ENCODE results near the gene ALKBH1. TPM values are rescaled to one million over a fixed set of nuclear protein-coding genes. Genes with fewer than 3 reads are reported as not detected.
"Not testable (repeated sequence)": the region's sequence is repeated elsewhere in the genome, so short reads cannot be mapped to it uniquely, and the experiment has no call there.

The ALKBH1 gene
- total RNA-seq, 4 donors from 2014 or later, result 9.7 to 12.7 (median 11.3) TPM

DNA sequence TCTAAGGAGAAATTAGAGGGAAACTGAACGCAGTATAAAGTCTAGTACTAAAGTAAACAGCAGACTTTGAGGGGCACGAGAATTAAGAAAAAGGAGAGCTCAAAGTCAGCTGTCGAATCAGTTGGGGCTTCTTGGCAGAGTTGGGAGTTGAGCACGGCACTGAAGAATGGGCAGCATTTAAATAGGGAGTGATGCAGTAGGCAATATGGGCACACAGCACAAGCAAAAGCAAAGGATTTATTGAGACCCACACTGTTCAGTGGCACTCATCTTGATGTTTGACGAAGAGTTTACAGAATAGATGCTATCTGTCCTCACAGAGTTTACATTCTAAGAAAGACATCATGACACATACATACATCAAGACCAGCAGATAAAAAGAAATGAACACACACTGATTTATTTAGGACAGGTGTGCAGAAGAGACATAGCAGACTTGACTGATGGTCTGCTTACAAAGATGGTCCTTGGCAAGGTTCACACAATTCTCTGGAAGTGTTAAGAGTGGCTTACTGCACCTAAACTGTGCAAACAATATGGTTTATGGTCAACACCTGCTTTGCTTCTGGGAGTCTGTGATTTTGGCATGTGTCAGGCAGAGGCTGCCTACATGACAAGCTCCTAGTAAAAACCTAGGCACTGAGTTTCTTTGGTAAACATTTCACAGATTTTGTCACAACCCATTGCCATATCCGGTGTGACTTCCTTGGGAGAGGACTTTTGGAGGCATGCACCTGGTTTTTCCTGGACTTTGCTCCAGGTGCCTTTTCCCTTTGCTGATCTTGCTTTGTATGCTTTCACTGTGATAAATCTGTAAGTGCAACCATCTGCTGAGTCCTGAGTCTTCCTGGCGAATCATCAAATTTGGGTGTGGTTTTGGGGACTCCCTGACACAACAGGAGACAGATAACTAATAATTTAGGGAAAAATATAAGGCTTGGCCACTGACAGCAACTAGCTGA, 26.3 kb downstream of the ALKBH1 start:
- TF ChIP-seq POLR2AphosphoS5 (IDR thresholded peaks at IDR 0.05) (no peak), EP300 (IDR thresholded peaks at IDR 0.05) (no peak), POLR2A (IDR thresholded peaks at IDR 0.05) (no peak)
- TF ChIP-seq, protein P1, sequence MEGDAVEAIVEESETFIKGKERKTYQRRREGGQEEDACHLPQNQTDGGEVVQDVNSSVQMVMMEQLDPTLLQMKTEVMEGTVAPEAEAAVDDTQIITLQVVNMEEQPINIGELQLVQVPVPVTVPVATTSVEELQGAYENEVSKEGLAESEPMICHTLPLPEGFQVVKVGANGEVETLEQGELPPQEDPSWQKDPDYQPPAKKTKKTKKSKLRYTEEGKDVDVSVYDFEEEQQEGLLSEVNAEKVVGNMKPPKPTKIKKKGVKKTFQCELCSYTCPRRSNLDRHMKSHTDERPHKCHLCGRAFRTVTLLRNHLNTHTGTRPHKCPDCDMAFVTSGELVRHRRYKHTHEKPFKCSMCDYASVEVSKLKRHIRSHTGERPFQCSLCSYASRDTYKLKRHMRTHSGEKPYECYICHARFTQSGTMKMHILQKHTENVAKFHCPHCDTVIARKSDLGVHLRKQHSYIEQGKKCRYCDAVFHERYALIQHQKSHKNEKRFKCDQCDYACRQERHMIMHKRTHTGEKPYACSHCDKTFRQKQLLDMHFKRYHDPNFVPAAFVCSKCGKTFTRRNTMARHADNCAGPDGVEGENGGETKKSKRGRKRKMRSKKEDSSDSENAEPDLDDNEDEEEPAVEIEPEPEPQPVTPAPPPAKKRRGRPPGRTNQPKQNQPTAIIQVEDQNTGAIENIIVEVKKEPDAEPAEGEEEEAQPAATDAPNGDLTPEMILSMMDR (IDR thresholded peaks at IDR 0.05), result no peak
- ATAC-seq, result no peak
- H3K4me1 ChIP-seq, result peaks cover 3 to 19% (median 6%) of the 10 kb centered on the region in 3 donors
- H3K27me3 ChIP-seq, result no peaks in the 10 kb centered on the region
- H3K9me3 ChIP-seq, result no peaks in the 10 kb centered on the region
- H3K4me3 ChIP-seq, result no peak overlapping the region
- peaks cover 0 to 52% of the 10 kb centered on the region in 2 donors for H3K36me3 ChIP-seq
- peak overlapping the region in 3 of 4 donors; percentile 50 to 72 (median 50) for H3K27ac ChIP-seq
- WGBS, 2 donors (ENCODE audit: low coverage in 1 of 2), result 51 to 69% methylated on average over 6 to 7 of the region's 7 CpGs

DNA sequence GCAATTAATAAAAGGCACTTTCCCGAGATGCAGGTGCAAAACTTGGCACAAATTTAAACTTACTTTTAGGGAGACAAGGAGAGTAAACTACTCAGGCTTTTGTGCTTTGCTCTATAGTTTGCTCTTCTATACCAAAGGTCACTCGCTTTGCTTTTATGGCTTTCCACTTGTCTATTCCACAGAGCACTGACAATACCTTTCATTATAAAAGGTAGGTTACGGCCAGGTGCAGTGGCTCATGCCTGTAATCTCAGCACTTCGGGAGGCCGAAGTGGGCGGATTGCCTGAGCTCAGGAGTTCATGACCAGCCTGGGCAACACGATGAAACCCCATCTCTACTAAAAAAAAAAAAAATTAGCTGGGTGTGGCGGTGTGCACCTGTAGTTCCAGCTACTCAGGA, 32.9 kb downstream of the ALKBH1 start:
- no peaks in the 10 kb centered on the region for H3K27me3 ChIP-seq
- no peak overlapping the region for H3K4me3 ChIP-seq
- TF ChIP-seq POLR2A (IDR thresholded peaks at IDR 0.05) (no peak), POLR2AphosphoS5 (IDR thresholded peaks at IDR 0.05) (no peak), EP300 (IDR thresholded peaks at IDR 0.05) (no peak)
- TF ChIP-seq, protein P1 (IDR thresholded peaks at IDR 0.05), result no peak
- no peaks in the 10 kb centered on the region for H3K4me1 ChIP-seq
- peaks cover 0 to 79% of the 10 kb centered on the region in 2 donors for H3K36me3 ChIP-seq
- no peaks in the 10 kb centered on the region for H3K9me3 ChIP-seq
- WGBS, 2 donors (ENCODE audit: low coverage in 1 of 2), result 63 to 86% methylated on average over 2 to 3 of the region's 8 CpGs
- no peak overlapping the region for H3K27ac ChIP-seq
- no peak for ATAC-seq

DNA sequence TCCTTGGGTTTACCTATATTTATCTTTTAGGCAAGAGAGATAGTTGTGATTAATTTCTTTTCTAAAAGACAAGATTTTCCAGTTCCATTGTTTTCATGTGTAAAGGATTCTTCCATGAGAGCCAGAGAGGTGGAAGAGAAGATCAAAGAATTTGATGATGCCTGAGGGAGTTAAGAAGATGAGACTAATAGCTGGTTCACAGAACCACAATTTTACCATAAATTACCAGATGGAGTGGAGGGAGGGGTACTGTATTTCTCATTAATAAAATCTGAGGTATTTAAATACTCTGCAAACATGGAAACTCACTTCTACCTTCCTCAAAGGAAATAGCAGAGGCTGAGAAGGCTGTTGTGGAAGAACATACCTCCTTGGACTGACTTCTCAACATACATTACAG, 34.6 kb downstream of the ALKBH1 start:
- H3K9me3 ChIP-seq, result no peaks in the 10 kb centered on the region
- ATAC-seq, result no peak
- peaks cover 0 to 62% of the 10 kb centered on the region in 2 donors for H3K36me3 ChIP-seq
- TF ChIP-seq POLR2AphosphoS5 (IDR thresholded peaks at IDR 0.05) (no peak), POLR2A (IDR thresholded peaks at IDR 0.05) (no peak)
- no peak overlapping the region for H3K27ac ChIP-seq
- no peaks in the 10 kb centered on the region for H3K4me1 ChIP-seq
- no peaks in the 10 kb centered on the region for H3K27me3 ChIP-seq
- H3K4me3 ChIP-seq, result no peak overlapping the region

DNA sequence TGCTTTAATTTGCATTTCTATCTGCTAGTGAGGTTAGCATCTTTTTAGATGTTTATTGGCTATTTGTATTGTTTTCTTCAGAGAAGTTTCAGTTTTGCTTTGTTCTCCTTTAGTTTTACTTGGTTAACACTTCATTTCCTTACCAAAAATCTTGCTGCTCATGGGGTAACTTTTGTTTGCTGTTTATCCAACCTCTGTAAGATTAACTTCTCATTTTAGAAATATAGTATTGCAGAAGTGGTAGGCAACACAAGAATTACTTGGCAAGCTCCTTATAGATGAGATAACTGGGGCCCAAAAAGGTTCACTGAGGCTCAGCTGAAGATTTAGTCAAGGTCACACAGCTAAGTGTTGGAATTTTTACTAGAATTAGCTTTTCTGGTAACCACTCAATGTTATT, 40.5 kb downstream of the ALKBH1 start:
- H3K9me3 ChIP-seq, result no peaks in the 10 kb centered on the region
- no peak overlapping the region for H3K27ac ChIP-seq
- ATAC-seq, result no peak
- no peak overlapping the region for H3K4me3 ChIP-seq
- no peaks in the 10 kb centered on the region for H3K27me3 ChIP-seq
- no peaks in the 10 kb centered on the region for H3K4me1 ChIP-seq
- TF ChIP-seq POLR2AphosphoS5 (IDR thresholded peaks at IDR 0.05) (no peak), POLR2A (IDR thresholded peaks at IDR 0.05) (no peak), EP300 (IDR thresholded peaks at IDR 0.05) (no peak)
- TF ChIP-seq, protein P1 (IDR thresholded peaks at IDR 0.05), result no peak
- peaks cover 0 to 10% of the 10 kb centered on the region in 2 donors for H3K36me3 ChIP-seq

DNA sequence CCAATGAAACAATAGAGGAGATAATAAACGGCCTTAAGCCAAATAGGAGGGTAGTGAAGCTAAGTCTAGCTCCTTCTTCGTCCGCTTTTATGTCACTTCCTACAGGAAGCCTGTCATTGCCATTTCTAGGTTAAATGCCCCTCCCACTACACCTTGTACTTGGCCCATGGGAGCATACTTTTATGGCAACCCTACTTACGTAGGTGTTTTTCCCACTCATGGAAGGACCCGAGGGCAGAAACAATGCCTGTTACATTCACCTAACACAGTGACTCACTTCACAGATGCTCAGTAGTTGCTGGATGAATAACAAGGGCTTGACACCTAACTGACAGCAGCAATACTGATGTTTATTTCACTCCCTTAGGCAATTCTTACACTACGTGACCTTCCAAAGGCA, 44.5 kb downstream of the ALKBH1 start:
- no peaks in the 10 kb centered on the region for H3K4me1 ChIP-seq
- peaks cover 9% of the 10 kb centered on the region for H3K27me3 ChIP-seq
- H3K4me3 ChIP-seq, result no peak overlapping the region
- ATAC-seq, result peak; percentile 50
- WGBS, 2 donors (ENCODE audit: low coverage in 1 of 2), result 67 to 71% methylated on average over 4 to 6 of the region's 6 CpGs
- H3K9me3 ChIP-seq, result no peaks in the 10 kb centered on the region
- peak overlapping the region in 2 of 4 donors; percentile 12 to 51 for H3K27ac ChIP-seq
- TF ChIP-seq, protein P1 (IDR thresholded peaks at IDR 0.05), result no peak
- TF ChIP-seq POLR2AphosphoS5 (IDR thresholded peaks at IDR 0.05), result no peak
- TF ChIP-seq EP300 (IDR thresholded peaks at IDR 0.05), result no peak
- no peak for TF ChIP-seq POLR2A (IDR thresholded peaks at IDR 0.05)
- no peaks in the 10 kb centered on the region for H3K36me3 ChIP-seq

DNA sequence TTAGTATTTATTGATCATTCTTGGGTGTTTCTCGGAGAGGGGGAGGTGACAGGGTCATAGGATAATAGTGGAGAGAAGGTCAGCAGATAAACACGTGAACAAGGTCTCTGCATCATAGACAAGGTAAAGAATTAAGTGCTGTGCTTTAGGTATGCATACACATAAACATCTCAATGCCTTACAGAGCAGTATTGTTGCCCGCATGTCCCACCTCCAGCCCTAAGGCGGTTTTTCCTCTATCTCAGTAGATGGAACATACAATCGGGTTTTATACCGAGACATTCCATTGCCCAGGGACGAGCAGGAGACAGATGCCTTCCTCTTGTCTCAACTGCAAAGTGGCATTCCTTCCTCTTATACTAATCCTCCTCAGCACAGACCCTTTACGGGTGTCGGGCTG, 46.3 kb downstream of the ALKBH1 start:
- not testable (repeated sequence) for H3K27ac ChIP-seq, ATAC-seq, H3K9me3 ChIP-seq, H3K4me1 ChIP-seq, H3K27me3 ChIP-seq, H3K36me3 ChIP-seq, H3K4me3 ChIP-seq
- WGBS, 2 donors (ENCODE audit: low coverage in 1 of 2), result 49 to 51% methylated on average over 2 to 6 of the region's 9 CpGs
